ENCODE results near the gene GJA5.

The GJA5 gene

DNA sequence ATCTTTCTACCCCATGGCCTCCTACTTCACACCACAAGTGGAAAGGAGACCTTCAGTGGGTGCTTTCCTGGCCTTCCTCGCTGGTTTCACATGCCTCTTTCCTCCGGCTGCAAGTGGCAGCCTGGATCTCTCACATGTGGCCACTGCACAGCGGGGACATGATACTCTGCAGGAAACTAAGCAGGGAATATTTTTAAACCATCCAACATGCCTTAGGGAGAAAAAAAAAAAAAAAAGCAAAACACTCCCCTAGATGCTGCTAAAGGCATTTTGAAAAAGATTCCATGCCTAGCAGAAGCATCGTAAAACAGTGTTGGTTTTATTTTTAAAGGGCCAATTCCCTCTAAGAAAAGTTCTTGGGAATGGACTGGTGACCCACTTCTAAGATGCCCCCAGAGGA, 12.2 kb upstream of the GJA5 start:
- no peaks in the 10 kb centered on the region for H3K36me3 ChIP-seq
- peaks cover 51% of the 10 kb centered on the region for H3K27me3 ChIP-seq
- TF ChIP-seq, protein P1, sequence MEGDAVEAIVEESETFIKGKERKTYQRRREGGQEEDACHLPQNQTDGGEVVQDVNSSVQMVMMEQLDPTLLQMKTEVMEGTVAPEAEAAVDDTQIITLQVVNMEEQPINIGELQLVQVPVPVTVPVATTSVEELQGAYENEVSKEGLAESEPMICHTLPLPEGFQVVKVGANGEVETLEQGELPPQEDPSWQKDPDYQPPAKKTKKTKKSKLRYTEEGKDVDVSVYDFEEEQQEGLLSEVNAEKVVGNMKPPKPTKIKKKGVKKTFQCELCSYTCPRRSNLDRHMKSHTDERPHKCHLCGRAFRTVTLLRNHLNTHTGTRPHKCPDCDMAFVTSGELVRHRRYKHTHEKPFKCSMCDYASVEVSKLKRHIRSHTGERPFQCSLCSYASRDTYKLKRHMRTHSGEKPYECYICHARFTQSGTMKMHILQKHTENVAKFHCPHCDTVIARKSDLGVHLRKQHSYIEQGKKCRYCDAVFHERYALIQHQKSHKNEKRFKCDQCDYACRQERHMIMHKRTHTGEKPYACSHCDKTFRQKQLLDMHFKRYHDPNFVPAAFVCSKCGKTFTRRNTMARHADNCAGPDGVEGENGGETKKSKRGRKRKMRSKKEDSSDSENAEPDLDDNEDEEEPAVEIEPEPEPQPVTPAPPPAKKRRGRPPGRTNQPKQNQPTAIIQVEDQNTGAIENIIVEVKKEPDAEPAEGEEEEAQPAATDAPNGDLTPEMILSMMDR (IDR thresholded peaks at IDR 0.05) = no peak
- H3K9me3 ChIP-seq = no peaks in the 10 kb centered on the region
- no peaks in the 10 kb centered on the region for H3K4me1 ChIP-seq (ENCODE audit: control insufficient read depth in 1 of 2, insufficient read depth in 1 of 2, low read depth in 1 of 2, low read length in 1 of 2)
- no peak overlapping the region for H3K4me3 ChIP-seq (ENCODE audit: low read depth in 1 of 2, low read length in 1 of 2)
- H3K27ac ChIP-seq = no peak overlapping the region

DNA sequence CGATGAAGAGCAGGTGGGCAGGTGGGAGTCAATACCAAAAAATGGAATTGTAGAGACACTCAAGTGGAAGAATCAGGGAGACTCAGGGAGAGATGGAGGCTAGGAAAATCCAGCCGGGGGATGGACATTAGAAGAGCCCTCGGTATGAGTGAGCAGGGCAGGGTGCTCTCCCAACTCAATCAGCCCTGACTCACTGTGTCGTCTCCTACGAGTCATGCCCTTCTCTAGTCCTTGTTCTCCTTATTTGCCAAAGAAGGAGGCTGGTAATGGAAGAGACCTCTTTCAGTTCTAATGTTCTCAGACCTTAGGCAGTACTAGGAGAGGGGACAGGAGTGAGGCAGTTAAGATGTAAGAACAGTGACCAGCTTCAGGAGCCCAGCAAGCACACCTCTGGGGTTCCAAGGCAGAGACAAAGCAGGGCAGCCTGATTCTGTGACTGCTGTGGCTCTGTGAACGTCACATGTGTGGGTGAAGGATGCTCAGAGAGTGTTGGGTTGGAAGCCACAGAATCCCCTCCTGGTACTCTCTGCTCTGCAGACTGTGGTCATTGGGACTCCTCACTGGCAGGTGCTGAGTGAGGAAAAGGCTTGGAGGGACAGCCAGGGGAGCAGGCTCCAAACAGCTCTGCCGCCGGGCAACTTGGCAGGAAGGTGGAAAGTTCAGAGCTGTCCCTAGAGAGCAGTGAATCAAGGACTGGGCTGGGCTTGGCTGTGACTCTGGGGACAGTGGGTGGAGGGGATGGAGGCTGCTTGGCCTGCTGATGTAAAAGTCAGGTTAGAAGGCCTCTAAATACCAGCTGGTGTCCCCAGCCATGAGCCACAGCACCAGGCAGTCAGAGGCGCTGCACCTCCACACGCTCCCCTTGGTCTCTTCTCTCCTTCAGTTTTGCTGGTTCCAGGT, 11.1 kb upstream of the GJA5 start:
- no peak overlapping the region for H3K27ac ChIP-seq

DNA sequence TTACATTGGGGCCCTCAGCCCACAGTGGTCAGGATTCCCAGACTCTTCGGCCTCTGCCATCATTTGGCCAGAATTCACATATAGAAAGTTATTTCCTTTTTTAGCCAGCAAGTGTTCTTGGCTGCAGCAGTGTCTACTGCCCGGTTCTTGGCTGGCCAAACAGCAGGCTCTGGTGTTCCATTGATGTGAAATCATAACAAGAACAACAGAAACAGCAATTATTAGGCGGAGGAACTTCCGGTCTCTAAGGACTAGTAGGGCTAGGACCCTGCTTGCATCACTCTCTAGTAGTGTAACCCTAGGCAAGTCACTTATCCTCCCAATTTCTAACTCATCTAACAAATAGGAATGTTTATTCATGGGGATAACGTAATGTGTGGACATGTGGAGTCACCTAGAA, 8.7 kb upstream of the GJA5 start:
- no peak overlapping the region for H3K4me3 ChIP-seq (ENCODE audit: low read depth in 1 of 2, low read length in 1 of 2)
- H3K4me1 ChIP-seq (ENCODE audit: control insufficient read depth in 1 of 2, insufficient read depth in 1 of 2, low read depth in 1 of 2, low read length in 1 of 2) = no peaks in the 10 kb centered on the region
- H3K36me3 ChIP-seq = no peaks in the 10 kb centered on the region
- no peak overlapping the region for H3K27ac ChIP-seq
- H3K9me3 ChIP-seq = no peaks in the 10 kb centered on the region
- H3K27me3 ChIP-seq = peaks cover 37% of the 10 kb centered on the region
- TF ChIP-seq, protein P1 (IDR thresholded peaks at IDR 0.05) = no peak

More for the DNA sequence above, 11.1 kb upstream of the GJA5 start:
- H3K9me3 ChIP-seq = no peaks in the 10 kb centered on the region
- TF ChIP-seq, protein P1 (IDR thresholded peaks at IDR 0.05) = no peak
- H3K36me3 ChIP-seq = no peaks in the 10 kb centered on the region
- no peak overlapping the region for H3K4me3 ChIP-seq (ENCODE audit: low read depth in 1 of 2, low read length in 1 of 2)
- no peaks in the 10 kb centered on the region for H3K4me1 ChIP-seq (ENCODE audit: control insufficient read depth in 1 of 2, insufficient read depth in 1 of 2, low read depth in 1 of 2, low read length in 1 of 2)
- peaks cover 51% of the 10 kb centered on the region for H3K27me3 ChIP-seq

DNA sequence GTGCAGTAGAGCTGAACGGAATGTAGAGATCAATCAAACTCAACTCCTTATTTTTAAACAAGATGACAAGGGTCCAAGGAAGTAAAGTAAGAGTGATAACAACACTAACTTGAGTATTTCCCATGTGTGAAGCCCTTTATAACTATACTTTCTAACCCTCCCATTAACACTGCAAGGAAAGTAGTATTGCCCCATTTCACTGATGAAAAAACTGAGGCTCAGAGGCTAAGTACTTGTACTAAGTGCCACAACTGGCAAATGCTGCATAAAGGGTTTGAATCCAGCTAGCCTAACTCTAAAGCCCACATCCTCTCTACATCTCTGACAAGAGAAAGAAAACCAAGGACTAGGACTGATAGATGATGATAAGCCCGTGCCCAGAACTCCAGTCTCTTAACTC, 8.2 kb upstream of the GJA5 start:
- peaks cover 31% of the 10 kb centered on the region for H3K27me3 ChIP-seq
- H3K36me3 ChIP-seq = no peaks in the 10 kb centered on the region
- no peak overlapping the region for H3K27ac ChIP-seq
- H3K4me1 ChIP-seq (ENCODE audit: control insufficient read depth in 1 of 2, insufficient read depth in 1 of 2, low read depth in 1 of 2, low read length in 1 of 2) = no peaks in the 10 kb centered on the region
- TF ChIP-seq, protein P1 (IDR thresholded peaks at IDR 0.05) = no peak
- H3K9me3 ChIP-seq = no peaks in the 10 kb centered on the region
- no peak overlapping the region for H3K4me3 ChIP-seq (ENCODE audit: low read depth in 1 of 2, low read length in 1 of 2)

DNA sequence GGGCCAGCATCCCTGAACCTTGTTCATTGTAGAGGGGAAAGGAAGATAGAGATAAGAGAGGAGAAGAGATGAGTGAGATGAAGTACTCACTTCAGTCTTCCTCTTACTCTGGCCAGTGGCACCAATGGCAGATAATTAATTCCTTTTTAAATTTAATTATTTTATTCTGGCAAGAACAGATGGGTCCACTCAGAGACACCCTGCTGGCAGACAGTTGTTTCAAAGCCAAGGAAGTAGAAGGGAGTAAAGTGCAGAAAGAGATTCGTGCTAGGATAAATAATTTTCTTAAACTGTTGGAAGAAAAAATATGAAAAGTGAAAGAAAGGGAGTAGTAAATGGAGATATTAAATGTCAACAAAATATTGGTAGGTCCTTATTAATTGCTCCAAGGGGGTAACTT, 7.7 kb upstream of the GJA5 start:
- Histone ChIP-seq H3K27ac (no peak overlapping the region), H3K4me1 (ENCODE audit: control insufficient read depth in 1 of 2, insufficient read depth in 1 of 2, low read depth in 1 of 2, low read length in 1 of 2) (no peaks in the 10 kb centered on the region)

More for the DNA sequence above, 7.7 kb upstream of the GJA5 start:
- Histone ChIP-seq H3K9me3 (no peaks in the 10 kb centered on the region), H3K27me3 (peaks cover 26% of the 10 kb centered on the region), H3K4me3 (ENCODE audit: low read depth in 1 of 2, low read length in 1 of 2) (no peak overlapping the region), H3K36me3 (no peaks in the 10 kb centered on the region)
- TF ChIP-seq, protein P1 (IDR thresholded peaks at IDR 0.05) = no peak

Data from neutrophil (primary cell).